Natural killer cell (primary cell): ENCODE results near the gene KLHL3. TPM values are rescaled to one million over a fixed set of nuclear protein-coding genes. Genes with fewer than 3 reads are reported as not detected.

Experiments used
- ATAC-seq, 3 donors: fragments of 150-1000 bp in 2 of 3; fragments of 200-7000 bp in 1 of 3; cut with Tn5 transposase; 1 replicate in 1 of 3; 2 replicates in 2 of 3; pipeline ENCODE4 v1.10.0; 2021; ENCODE audit warnings: mild to moderate bottlenecking in 2 of 3, moderate library complexity in 2 of 3
- DNase-seq, 2 donors: peaks; one replicate each; pipeline versions ENCODE4 v3.0.0 to v3.0.0-alpha.2; 2013 to 2021; ENCODE audit warnings: mixed read lengths in 1 of 2
- H3K27ac ChIP-seq: one replicate; pipeline ENCODE4 v1.5.1; 2013; ENCODE audit warnings: mild to moderate bottlenecking, low read length
- H3K27me3 ChIP-seq: one replicate; pipeline ENCODE4 v1.6.1; 2013; ENCODE audit warnings: low read length; ENCODE audit not compliant: control insufficient read depth, insufficient read depth
- H3K36me3 ChIP-seq: one replicate; pipeline ENCODE4 v1.6.1; 2013; ENCODE audit warnings: low read length; ENCODE audit not compliant: control insufficient read depth, insufficient read depth
- H3K4me1 ChIP-seq: one replicate; pipeline ENCODE4 v1.6.1; 2013; ENCODE audit warnings: low read length; ENCODE audit not compliant: control insufficient read depth, insufficient read depth
- H3K4me3 ChIP-seq: one replicate; pipeline ENCODE4 v1.5.1; 2013; ENCODE audit warnings: low read length
- H3K9me3 ChIP-seq: one replicate; pipeline ENCODE4 v1.6.1; 2013; ENCODE audit warnings: low read length; ENCODE audit not compliant: control insufficient read depth, insufficient read depth
- H3K27ac Mint-ChIP-seq, 2 donors: one replicate each; pipeline ENCODE4 v1.8.0; 2022; ENCODE audit warnings: mild to moderate bottlenecking in 2 of 2, mixed read lengths in 2 of 2, moderate library complexity in 1 of 2
- H3K27me3 Mint-ChIP-seq, 2 donors: one replicate each; pipeline ENCODE4 v1.8.0; 2022; ENCODE audit warnings: low read depth in 2 of 2, mixed read lengths in 2 of 2
- H3K36me3 Mint-ChIP-seq: one replicate; pipeline ENCODE4 v1.8.0; 2022; ENCODE audit warnings: mixed read lengths
- H3K4me1 Mint-ChIP-seq, 2 donors: one replicate each; pipeline ENCODE4 v1.8.0; 2022; ENCODE audit warnings: mixed read lengths in 2 of 2
- H3K4me3 Mint-ChIP-seq: one replicate; pipeline ENCODE4 v1.8.0; 2022; ENCODE audit warnings: mild to moderate bottlenecking, moderate library complexity, mixed read lengths
- H3K9me3 Mint-ChIP-seq, 2 donors: one replicate each; pipeline ENCODE4 v1.8.0; 2022; ENCODE audit warnings: mixed read lengths in 2 of 2
- WGBS: methylation state at CpG from one replicate; pipeline ENCODE4 v1.1.7; 2013; ENCODE audit warnings: missing lambda C conversion rate; ENCODE audit not compliant: insufficient coverage; 5-methylcytosine and 5-hydroxymethylcytosine counted together
- intact Hi-C: fragments of 100-400 bp; cut with micrococcal nuclease; formaldehyde crosslinking; loops from one replicate; pipeline ENCODE4 v1.14.2; 2022
- total RNA-seq, 4 donors: library from RNA; stranded (reverse); fragments of 120-200 nt in 1 of 4; gene quantifications; one replicate each; pipeline versions ENCODE4 v1.2.3 to v1.2.4, GENCODE V29; 2013 to 2022
- TF ChIP-seq, protein P1 (sequence below): fragments of 200-600 bp; IDR thresholded peaks from one replicate; pipeline ENCODE4 v1.8.0; 2022; ENCODE audit warnings: antibody characterized with exemption

Gene KLHL3
- total RNA-seq, 3 donors from 2014 or later (not counting 1 experiment from before 2014, with no cell fraction given), result 11.2 to 14.0 (median 13.2) TPM

DNA sequence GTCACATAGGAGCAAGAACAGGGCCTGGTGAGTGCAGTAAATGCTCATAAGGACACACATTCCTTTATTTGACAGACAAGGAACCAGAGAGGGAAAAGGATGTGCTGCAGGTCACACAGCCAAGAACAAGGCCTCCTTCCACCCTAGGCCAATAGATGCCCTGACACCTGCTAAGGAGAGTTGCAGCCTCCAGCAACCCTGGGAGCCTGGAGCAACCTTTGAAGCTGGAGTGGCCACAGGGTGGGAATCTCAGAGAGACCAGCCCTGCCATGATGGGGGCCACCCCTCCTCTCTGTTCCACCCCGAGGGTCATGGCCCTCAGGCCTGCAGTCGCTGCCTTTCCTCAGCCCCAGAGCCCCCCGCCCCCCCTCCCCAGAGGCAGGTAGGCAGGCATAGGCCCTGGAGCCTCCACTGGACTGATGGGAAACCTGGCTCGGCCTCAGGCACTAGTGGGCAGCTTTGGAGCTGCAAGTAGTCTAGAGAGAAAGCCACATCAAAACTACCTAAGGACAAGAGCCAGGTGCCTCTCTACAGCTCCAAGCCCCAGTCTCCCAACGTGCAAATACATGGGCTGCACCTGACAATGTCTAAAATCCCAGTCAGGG lies 120.6 kb downstream of the KLHL3 start:
- Histone ChIP-seq H3K36me3 (no peaks in the 10 kb centered on the region), H3K27ac (no peak overlapping the region), H3K27me3 (no peaks in the 10 kb centered on the region), H3K4me3 (no peak overlapping the region), H3K4me1 (no peaks in the 10 kb centered on the region), H3K9me3 (no peaks in the 10 kb centered on the region)
- no peak for DNase-seq
- ATAC-seq, result no peak
- Mint-ChIP-seq H3K4me1 (peaks cover 0 to 5% of the 10 kb centered on the region in 2 donors), H3K27me3 (peaks cover 0 to 6% of the 10 kb centered on the region in 2 donors), H3K4me3 (no peak overlapping the region), H3K27ac (no peak overlapping the region), H3K9me3 (no peaks in the 10 kb centered on the region), H3K36me3 (no peaks in the 10 kb centered on the region)
- TF ChIP-seq, protein P1, sequence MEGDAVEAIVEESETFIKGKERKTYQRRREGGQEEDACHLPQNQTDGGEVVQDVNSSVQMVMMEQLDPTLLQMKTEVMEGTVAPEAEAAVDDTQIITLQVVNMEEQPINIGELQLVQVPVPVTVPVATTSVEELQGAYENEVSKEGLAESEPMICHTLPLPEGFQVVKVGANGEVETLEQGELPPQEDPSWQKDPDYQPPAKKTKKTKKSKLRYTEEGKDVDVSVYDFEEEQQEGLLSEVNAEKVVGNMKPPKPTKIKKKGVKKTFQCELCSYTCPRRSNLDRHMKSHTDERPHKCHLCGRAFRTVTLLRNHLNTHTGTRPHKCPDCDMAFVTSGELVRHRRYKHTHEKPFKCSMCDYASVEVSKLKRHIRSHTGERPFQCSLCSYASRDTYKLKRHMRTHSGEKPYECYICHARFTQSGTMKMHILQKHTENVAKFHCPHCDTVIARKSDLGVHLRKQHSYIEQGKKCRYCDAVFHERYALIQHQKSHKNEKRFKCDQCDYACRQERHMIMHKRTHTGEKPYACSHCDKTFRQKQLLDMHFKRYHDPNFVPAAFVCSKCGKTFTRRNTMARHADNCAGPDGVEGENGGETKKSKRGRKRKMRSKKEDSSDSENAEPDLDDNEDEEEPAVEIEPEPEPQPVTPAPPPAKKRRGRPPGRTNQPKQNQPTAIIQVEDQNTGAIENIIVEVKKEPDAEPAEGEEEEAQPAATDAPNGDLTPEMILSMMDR, result no peak
- intact Hi-C loops, result no loop called here
- 69% methylated on average over 4 of the region's 5 CpGs for WGBS

DNA sequence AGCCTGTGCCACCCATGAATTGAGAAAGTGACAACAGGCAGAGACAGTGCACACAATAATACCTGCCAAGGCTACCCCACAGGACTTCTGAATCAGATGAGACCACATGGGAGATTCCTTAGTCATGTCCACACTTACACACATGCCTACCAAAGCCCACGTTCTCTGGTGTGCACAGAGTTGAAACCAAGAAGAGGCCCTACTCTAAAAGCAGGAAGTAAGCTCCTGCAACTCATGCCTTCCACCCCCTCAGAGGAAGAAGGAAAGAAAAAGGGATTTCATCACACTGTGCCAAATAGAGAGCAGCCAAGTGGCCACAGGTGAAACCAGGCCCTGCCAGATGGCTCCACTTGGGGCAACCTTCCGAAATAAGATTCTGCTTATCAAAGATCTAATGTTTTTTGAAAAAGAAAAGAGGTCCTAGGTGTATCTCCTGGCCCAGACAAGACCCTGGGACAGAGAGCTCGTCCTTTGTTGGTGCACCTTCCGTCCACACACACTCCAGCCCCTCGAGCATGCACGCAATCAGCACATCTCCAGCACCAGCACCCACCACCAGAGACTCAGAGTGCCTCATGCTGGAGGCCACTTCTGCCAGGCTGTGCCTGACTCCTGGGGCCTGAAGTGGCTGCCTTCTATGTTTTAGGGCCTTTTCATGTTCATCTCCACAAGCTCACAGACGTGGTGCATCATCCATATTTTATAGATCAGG lies 122.2 kb downstream of the KLHL3 start:
- Mint-ChIP-seq H3K4me3 (no peak overlapping the region), H3K27ac (no peak overlapping the region), H3K27me3 (peaks cover 9 to 12% of the 10 kb centered on the region in 2 donors), H3K4me1 (peaks cover 0 to 5% of the 10 kb centered on the region in 2 donors), H3K9me3 (no peaks in the 10 kb centered on the region), H3K36me3 (no peaks in the 10 kb centered on the region)
- no peak overlapping the region for H3K27ac ChIP-seq
- WGBS, result 79% methylated on average over 7 of the region's 7 CpGs
- ATAC-seq (peak in 1 of 3 donors; percentile 32), DNase-seq (no peak)
- no peak overlapping the region for H3K4me3 ChIP-seq
- TF ChIP-seq, protein P1, result no peak
- H3K36me3 ChIP-seq, result no peaks in the 10 kb centered on the region
- intact Hi-C loops, result no loop called here
- H3K27me3 ChIP-seq, result no peaks in the 10 kb centered on the region
- H3K9me3 ChIP-seq, result no peaks in the 10 kb centered on the region
- no peaks in the 10 kb centered on the region for H3K4me1 ChIP-seq

DNA sequence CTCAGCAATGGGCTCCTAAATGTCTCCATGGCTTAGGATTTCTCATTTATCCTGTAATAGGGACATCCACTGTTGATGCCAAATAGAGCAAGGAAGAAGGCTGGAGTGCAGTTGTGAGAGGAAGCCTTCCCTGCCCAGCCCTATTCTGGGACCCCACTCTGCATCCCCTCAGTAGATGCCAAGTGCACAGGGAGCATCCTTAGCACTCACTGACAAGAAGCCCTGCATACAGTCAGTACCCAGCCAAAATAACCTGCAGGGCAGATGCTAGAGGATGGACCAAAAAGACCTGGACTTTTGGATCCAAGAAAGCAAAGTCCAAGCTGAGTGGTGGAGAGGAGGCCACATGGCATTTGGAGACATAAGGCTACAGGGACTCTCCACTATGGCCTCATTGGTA lies 123.3 kb downstream of the KLHL3 start:
- H3K9me3 Mint-ChIP-seq, result no peaks in the 10 kb centered on the region
- ATAC-seq (no peak), DNase-seq (no peak)
- no peak overlapping the region for H3K27ac ChIP-seq
- H3K9me3 ChIP-seq, result no peaks in the 10 kb centered on the region
- no peaks in the 10 kb centered on the region for H3K4me1 ChIP-seq
- H3K4me3 Mint-ChIP-seq, result no peak overlapping the region
- H3K27ac Mint-ChIP-seq, result no peak overlapping the region
- TF ChIP-seq, protein P1, result no peak
- intact Hi-C loops, result no loop called here
- H3K27me3 Mint-ChIP-seq, result peaks cover 14 to 20% of the 10 kb centered on the region in 2 donors
- no peak overlapping the region for H3K4me3 ChIP-seq
- no peaks in the 10 kb centered on the region for H3K36me3 Mint-ChIP-seq
- no peaks in the 10 kb centered on the region for H3K36me3 ChIP-seq
- no peaks in the 10 kb centered on the region for H3K27me3 ChIP-seq
- H3K4me1 Mint-ChIP-seq, result peaks cover 0 to 5% of the 10 kb centered on the region in 2 donors
